K562 (cell line): Measurements from ENCODE around the gene SIX1. TPM values are rescaled to one million over a fixed set of nuclear protein-coding genes. Genes with fewer than 3 reads are reported as not detected.

ENCODE experiments used
- POLR3A ChIP-seq: IDR thresholded peaks from 2 replicates; pipeline ENCODE4 v1.6.1; 2011; ENCODE audit warnings: borderline replicate concordance, mild to moderate bottlenecking, moderate library complexity; ENCODE audit not compliant: insufficient read length, insufficient read depth; ENCODE audit errors: extremely low read depth
- PRPF4 ChIP-seq: fragments of 200-400 bp; formaldehyde crosslinking; IDR thresholded peaks from one replicate; pipeline ENCODE4 v1.6.1; 2017; ENCODE audit warnings: low read length, low read depth, mild to moderate bottlenecking; ENCODE audit not compliant: insufficient read depth, poor library complexity, severe bottlenecking
- RERE ChIP-seq: sonication (generic); formaldehyde crosslinking; IDR thresholded peaks from 2 replicates; pipeline ENCODE4 v1.8.0; 2023; ENCODE audit warnings: missing genetic modification reagents, mild to moderate bottlenecking, borderline replicate concordance
- ZC3H8 ChIP-seq: fragments of 450-650 bp; IDR thresholded peaks from 2 replicates; pipeline ENCODE4 v1.6.1; 2017
- ZNF551 ChIP-seq: fragments of 250-450 bp; sonication (Bioruptor Pico); IDR thresholded peaks from 2 replicates; pipeline ENCODE4 v1.5.0; 2021; ENCODE audit warnings: mild to moderate bottlenecking, moderate library complexity
- polyA plus RNA-seq, 8 experiments: library from polyadenylated mRNA; depleted of rRNA in 4 of 8; stranded (reverse) in 5 of 8; unstranded in 3 of 8; fragments of >200 nt; fragmentation: Nextera tagmentation in 2 of 8; fragmentation: Illumina TruSeq in 1 of 8; extraction: Ambion mirVana in 2 of 8; extraction: Trizol in 1 of 8; gene quantifications; 2 replicates each; pipeline versions ENCODE4 v1.2.1 to v1.2.3, GENCODE V29; 2011 to 2014; ENCODE audit warnings: inconsistent platforms in 1 of 8, missing spikeins in 1 of 8
- total RNA-seq, 7 experiments: library from RNA; depleted of rRNA in 6 of 7; stranded (reverse); fragments of >200 nt in 6 of 7; fragmentation: Illumina TruSeq in 2 of 7; extraction: Trizol in 2 of 7; gene quantifications; 2 replicates each; pipeline versions ENCODE4 v1.2.1 to v1.2.3, GENCODE V29; 2011 to 2021; ENCODE audit warnings: low replicate concordance in 1 of 7
- TF ChIP-seq, protein P1 (sequence below): sonication (generic); formaldehyde crosslinking; IDR thresholded peaks from 2 replicates; pipeline ENCODE4 v1.8.1; 2023; ENCODE audit warnings: mild to moderate bottlenecking, missing genetic modification reagents
- TF ChIP-seq, protein P2 (sequence below): fragments of 450-650 bp; formaldehyde crosslinking; IDR thresholded peaks from 2 replicates; pipeline ENCODE4 v1.4.0; 2020; ENCODE audit warnings: mild to moderate bottlenecking, moderate library complexity
- TF ChIP-seq, protein P3 (sequence below): fragments of 450-650 bp; IDR thresholded peaks from 2 replicates; pipeline ENCODE4 v1.6.1; 2016; ENCODE audit warnings: mild to moderate bottlenecking

Gene SIX1
- total and polyA plus RNA-seq, 9 of the 15 experiments (the other 6 are each of a cell fraction or from before 2014, with no cell fraction given), result 0.27 to 0.80 (median 0.45) TPM

GRCh38 chr14:60684203-60684602 lies 34.9 kb upstream of the SIX1 start (continued):
- no peak for TF ChIP-seq RERE (CRISPR knock-in tag)
- no peak for TF ChIP-seq ZC3H8
- TF ChIP-seq POLR3A, result no peak
- TF ChIP-seq, protein P1, sequence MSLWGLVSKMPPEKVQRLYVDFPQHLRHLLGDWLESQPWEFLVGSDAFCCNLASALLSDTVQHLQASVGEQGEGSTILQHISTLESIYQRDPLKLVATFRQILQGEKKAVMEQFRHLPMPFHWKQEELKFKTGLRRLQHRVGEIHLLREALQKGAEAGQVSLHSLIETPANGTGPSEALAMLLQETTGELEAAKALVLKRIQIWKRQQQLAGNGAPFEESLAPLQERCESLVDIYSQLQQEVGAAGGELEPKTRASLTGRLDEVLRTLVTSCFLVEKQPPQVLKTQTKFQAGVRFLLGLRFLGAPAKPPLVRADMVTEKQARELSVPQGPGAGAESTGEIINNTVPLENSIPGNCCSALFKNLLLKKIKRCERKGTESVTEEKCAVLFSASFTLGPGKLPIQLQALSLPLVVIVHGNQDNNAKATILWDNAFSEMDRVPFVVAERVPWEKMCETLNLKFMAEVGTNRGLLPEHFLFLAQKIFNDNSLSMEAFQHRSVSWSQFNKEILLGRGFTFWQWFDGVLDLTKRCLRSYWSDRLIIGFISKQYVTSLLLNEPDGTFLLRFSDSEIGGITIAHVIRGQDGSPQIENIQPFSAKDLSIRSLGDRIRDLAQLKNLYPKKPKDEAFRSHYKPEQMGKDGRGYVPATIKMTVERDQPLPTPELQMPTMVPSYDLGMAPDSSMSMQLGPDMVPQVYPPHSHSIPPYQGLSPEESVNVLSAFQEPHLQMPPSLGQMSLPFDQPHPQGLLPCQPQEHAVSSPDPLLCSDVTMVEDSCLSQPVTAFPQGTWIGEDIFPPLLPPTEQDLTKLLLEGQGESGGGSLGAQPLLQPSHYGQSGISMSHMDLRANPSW (CRISPR knock-in tag), result no peak
- no peak for TF ChIP-seq ZNF551
- TF ChIP-seq, protein P2, sequence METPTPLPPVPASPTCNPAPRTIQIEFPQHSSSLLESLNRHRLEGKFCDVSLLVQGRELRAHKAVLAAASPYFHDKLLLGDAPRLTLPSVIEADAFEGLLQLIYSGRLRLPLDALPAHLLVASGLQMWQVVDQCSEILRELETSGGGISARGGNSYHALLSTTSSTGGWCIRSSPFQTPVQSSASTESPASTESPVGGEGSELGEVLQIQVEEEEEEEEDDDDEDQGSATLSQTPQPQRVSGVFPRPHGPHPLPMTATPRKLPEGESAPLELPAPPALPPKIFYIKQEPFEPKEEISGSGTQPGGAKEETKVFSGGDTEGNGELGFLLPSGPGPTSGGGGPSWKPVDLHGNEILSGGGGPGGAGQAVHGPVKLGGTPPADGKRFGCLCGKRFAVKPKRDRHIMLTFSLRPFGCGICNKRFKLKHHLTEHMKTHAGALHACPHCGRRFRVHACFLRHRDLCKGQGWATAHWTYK (CRISPR knock-in tag), result no peak
- TF ChIP-seq, protein P3, sequence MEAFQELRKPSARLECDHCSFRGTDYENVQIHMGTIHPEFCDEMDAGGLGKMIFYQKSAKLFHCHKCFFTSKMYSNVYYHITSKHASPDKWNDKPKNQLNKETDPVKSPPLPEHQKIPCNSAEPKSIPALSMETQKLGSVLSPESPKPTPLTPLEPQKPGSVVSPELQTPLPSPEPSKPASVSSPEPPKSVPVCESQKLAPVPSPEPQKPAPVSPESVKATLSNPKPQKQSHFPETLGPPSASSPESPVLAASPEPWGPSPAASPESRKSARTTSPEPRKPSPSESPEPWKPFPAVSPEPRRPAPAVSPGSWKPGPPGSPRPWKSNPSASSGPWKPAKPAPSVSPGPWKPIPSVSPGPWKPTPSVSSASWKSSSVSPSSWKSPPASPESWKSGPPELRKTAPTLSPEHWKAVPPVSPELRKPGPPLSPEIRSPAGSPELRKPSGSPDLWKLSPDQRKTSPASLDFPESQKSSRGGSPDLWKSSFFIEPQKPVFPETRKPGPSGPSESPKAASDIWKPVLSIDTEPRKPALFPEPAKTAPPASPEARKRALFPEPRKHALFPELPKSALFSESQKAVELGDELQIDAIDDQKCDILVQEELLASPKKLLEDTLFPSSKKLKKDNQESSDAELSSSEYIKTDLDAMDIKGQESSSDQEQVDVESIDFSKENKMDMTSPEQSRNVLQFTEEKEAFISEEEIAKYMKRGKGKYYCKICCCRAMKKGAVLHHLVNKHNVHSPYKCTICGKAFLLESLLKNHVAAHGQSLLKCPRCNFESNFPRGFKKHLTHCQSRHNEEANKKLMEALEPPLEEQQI, result no peak
- TF ChIP-seq PRPF4, result no peak
- TF ChIP-seq, all 486 proteins: peak for 0
